Mammary epithelial cell (primary cell): ENCODE measurements around the gene FAM13A.

Experiments used
- CTCF ChIP-seq, 2 donors: IDR thresholded peaks in 1 of 2; conservative IDR thresholded peaks in 1 of 2; 2 replicates each; pipeline ENCODE4 v1.5.1; 2011 to 2012; ENCODE audit warnings: inconsistent platforms in 2 of 2, low read length in 2 of 2, mild to moderate bottlenecking in 2 of 2, control low read depth in 1 of 2, low read depth in 1 of 2; ENCODE audit not compliant: insufficient read depth in 1 of 2; ENCODE audit errors: extremely low read depth in 1 of 2
- EZH2 ChIP-seq: IDR thresholded peaks from 2 replicates; pipeline ENCODE4 v1.6.1; 2012; ENCODE audit warnings: low read length, inconsistent platforms, borderline replicate concordance

GRCh38 chr4:89069481-89069880 lies 12.5 kb upstream of the FAM13A start:
- TF ChIP-seq CTCF (conservative IDR thresholded peaks at IDR 0.05 in 1 of 2, IDR thresholded peaks at IDR 0.05 in 1 of 2; ENCODE audit: extremely low read depth in 1 of 2, insufficient read depth in 1 of 2, low read depth in 1 of 2, low read length in 2 of 2) (no peak), EZH2 (no peak)
